ENCODE measurements around the gene CELSR1.

DNA sequence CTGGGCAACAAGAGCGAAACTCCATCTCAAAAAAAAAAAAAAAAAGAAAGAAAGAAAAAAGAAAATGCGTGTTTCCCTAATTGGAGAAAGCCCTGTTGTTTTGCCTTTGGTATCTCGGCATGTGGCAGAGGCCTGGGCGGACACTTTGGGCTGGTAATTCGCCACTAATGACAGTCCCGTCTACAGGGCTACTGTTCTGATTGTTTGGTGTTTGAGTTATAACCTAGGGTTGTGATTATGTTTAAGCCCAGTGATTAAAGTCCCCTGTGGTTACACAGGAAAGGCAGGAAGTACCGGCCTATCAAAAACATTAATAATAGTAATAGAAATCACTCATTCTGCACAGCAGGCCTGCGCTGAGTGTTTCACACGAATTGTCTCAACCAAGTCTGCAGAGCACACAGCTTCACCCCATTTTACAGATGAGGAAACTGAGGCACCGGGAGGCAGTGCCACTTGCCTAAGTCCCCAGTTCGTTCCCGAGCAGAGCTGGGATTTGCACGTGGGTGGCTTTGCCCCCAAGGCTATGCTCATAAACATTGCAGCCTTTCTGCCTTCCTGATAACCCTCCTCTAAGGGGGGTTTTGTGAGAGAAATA, 43.6 kb upstream of the CELSR1 start:
- TF ChIP-seq, protein P1, sequence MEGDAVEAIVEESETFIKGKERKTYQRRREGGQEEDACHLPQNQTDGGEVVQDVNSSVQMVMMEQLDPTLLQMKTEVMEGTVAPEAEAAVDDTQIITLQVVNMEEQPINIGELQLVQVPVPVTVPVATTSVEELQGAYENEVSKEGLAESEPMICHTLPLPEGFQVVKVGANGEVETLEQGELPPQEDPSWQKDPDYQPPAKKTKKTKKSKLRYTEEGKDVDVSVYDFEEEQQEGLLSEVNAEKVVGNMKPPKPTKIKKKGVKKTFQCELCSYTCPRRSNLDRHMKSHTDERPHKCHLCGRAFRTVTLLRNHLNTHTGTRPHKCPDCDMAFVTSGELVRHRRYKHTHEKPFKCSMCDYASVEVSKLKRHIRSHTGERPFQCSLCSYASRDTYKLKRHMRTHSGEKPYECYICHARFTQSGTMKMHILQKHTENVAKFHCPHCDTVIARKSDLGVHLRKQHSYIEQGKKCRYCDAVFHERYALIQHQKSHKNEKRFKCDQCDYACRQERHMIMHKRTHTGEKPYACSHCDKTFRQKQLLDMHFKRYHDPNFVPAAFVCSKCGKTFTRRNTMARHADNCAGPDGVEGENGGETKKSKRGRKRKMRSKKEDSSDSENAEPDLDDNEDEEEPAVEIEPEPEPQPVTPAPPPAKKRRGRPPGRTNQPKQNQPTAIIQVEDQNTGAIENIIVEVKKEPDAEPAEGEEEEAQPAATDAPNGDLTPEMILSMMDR (conservative IDR thresholded peaks at IDR 0.05; ENCODE audit: low read length), result no peak
- no peak for TF ChIP-seq EZH2phosphoT487 (IDR thresholded peaks at IDR 0.05; ENCODE audit: borderline replicate concordance, low read depth, low read length)

Measured in OCI-LY7 (cell line).